Neural progenitor cell (in vitro differentiated cells): ENCODE measurements around the gene SLC43A3.

Experiments used
- CTCF ChIP-seq: fragments of 200-600 bp; sonication (generic); IDR thresholded peaks from 2 replicates; pipeline ENCODE4 v1.5.1; 2017; ENCODE audit warnings: antibody characterized with exemption, mild to moderate bottlenecking
- EZH2phosphoT487 ChIP-seq: fragments of 200-600 bp; sonication (generic); IDR thresholded peaks from 2 replicates; pipeline ENCODE4 v1.6.1; 2017; ENCODE audit warnings: antibody characterized with exemption

- TF ChIP-seq CTCF = no peak
- no peak for TF ChIP-seq EZH2phosphoT487
These were observed 17.4 kb downstream of the SLC43A3 start for GRCh38 chr11:57409321-57410100.
